Panc1 (cell line): Measurements from ENCODE around the gene YY1.

ENCODE experiments used
- POLR2AphosphoS5 ChIP-seq: IDR thresholded peaks from 2 replicates; pipeline ENCODE4 v1.6.1; 2012; ENCODE audit warnings: mild to moderate bottlenecking, low read depth, low read length, moderate library complexity
- TF ChIP-seq, protein P1 (sequence below): fragments of 450-650 bp; IDR thresholded peaks from 2 replicates; pipeline ENCODE4 v1.5.1; 2017; ENCODE audit warnings: mild to moderate bottlenecking
- TF ChIP-seq, protein P2 (sequence below), 2 experiments: IDR thresholded peaks; 2 replicates each; pipeline ENCODE4 v1.6.1; 2011 to 2012; ENCODE audit warnings: low read depth in 2 of 2, control low read depth in 1 of 2, low read length in 1 of 2, mild to moderate bottlenecking in 1 of 2, moderate library complexity in 1 of 2; ENCODE audit not compliant: insufficient read depth in 1 of 2

DNA sequence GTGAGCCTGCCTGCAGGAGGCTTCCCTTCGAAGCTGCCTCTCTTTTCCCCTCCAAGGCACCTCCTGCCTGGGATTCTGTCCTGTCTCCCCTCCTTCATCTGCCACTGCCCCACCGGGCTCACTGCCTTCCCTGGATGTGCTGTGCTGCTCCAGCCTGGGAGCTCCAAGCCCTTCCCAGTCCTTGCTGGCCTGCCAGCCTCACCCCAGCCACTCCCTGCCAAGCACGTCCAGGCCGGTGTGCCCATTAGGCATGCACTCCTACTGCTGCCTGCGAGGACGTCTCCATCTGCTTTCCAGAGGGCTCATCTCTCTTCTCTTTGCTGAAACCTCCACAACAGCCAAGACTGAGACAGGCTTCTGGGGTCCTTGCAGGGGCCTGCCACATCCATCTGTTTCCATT is 75.8 kb downstream of the YY1 start:
- TF ChIP-seq, protein P1, sequence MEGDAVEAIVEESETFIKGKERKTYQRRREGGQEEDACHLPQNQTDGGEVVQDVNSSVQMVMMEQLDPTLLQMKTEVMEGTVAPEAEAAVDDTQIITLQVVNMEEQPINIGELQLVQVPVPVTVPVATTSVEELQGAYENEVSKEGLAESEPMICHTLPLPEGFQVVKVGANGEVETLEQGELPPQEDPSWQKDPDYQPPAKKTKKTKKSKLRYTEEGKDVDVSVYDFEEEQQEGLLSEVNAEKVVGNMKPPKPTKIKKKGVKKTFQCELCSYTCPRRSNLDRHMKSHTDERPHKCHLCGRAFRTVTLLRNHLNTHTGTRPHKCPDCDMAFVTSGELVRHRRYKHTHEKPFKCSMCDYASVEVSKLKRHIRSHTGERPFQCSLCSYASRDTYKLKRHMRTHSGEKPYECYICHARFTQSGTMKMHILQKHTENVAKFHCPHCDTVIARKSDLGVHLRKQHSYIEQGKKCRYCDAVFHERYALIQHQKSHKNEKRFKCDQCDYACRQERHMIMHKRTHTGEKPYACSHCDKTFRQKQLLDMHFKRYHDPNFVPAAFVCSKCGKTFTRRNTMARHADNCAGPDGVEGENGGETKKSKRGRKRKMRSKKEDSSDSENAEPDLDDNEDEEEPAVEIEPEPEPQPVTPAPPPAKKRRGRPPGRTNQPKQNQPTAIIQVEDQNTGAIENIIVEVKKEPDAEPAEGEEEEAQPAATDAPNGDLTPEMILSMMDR: no peak
- TF ChIP-seq, protein P2, sequence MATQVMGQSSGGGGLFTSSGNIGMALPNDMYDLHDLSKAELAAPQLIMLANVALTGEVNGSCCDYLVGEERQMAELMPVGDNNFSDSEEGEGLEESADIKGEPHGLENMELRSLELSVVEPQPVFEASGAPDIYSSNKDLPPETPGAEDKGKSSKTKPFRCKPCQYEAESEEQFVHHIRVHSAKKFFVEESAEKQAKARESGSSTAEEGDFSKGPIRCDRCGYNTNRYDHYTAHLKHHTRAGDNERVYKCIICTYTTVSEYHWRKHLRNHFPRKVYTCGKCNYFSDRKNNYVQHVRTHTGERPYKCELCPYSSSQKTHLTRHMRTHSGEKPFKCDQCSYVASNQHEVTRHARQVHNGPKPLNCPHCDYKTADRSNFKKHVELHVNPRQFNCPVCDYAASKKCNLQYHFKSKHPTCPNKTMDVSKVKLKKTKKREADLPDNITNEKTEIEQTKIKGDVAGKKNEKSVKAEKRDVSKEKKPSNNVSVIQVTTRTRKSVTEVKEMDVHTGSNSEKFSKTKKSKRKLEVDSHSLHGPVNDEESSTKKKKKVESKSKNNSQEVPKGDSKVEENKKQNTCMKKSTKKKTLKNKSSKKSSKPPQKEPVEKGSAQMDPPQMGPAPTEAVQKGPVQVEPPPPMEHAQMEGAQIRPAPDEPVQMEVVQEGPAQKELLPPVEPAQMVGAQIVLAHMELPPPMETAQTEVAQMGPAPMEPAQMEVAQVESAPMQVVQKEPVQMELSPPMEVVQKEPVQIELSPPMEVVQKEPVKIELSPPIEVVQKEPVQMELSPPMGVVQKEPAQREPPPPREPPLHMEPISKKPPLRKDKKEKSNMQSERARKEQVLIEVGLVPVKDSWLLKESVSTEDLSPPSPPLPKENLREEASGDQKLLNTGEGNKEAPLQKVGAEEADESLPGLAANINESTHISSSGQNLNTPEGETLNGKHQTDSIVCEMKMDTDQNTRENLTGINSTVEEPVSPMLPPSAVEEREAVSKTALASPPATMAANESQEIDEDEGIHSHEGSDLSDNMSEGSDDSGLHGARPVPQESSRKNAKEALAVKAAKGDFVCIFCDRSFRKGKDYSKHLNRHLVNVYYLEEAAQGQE (IDR thresholded peaks at IDR 0.05; ENCODE audit: insufficient read depth in 1 of 2, low read depth in 2 of 2, low read length in 1 of 2): no peak
- TF ChIP-seq POLR2AphosphoS5: no peak
